Measurements from ENCODE around the gene RPTOR. TPM values are rescaled to one million over a fixed set of nuclear protein-coding genes. Genes with fewer than 3 reads are reported as not detected.

RPTOR gene
- total RNA-seq, 1 experiment from 2014 or later, result 46.2 TPM

DNA sequence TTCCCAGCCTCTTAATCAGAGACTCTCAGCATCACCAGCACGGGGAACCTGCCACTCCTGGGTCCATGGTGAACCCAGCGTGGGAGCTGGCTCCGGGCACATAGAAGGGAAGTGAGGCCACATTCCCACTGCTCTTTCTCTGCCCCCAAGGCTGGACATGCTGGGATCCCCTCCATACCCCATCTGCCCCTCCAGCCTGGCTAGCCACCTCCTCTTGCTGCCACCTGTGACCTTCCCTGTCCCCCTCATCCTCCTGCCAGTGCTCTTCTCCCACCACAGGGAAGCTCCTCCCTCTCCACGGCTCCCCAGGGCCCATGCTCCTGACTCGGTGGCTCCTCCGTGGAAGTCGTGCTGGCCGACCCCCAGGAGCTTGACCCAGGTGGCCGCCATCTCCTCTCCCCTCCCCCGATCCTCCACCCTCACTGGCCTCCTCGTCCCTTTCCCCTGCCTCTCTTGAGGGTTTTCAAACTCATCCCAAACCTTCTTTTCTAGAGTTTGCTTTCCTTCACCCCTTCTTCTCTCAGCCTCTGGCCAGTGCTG lies 307.9 kb downstream of the RPTOR start:
- H3K9me3 ChIP-seq (ENCODE audit: low read length), result no peaks in the 10 kb centered on the region
- no peak overlapping the region for H3K4me2 ChIP-seq (ENCODE audit: low read length)
- no peaks in the 10 kb centered on the region for H3K9me2 ChIP-seq (replicated peaks; ENCODE audit: low read length)
- H4K20me1 ChIP-seq (ENCODE audit: low read length), result no peaks in the 10 kb centered on the region
- no peaks in the 10 kb centered on the region for H3K79me2 ChIP-seq (ENCODE audit: low read length)
- TF ChIP-seq, protein P1, sequence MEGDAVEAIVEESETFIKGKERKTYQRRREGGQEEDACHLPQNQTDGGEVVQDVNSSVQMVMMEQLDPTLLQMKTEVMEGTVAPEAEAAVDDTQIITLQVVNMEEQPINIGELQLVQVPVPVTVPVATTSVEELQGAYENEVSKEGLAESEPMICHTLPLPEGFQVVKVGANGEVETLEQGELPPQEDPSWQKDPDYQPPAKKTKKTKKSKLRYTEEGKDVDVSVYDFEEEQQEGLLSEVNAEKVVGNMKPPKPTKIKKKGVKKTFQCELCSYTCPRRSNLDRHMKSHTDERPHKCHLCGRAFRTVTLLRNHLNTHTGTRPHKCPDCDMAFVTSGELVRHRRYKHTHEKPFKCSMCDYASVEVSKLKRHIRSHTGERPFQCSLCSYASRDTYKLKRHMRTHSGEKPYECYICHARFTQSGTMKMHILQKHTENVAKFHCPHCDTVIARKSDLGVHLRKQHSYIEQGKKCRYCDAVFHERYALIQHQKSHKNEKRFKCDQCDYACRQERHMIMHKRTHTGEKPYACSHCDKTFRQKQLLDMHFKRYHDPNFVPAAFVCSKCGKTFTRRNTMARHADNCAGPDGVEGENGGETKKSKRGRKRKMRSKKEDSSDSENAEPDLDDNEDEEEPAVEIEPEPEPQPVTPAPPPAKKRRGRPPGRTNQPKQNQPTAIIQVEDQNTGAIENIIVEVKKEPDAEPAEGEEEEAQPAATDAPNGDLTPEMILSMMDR (conservative IDR thresholded peaks at IDR 0.05; ENCODE audit: low read depth, low read length), result no peak
- no peak for TF ChIP-seq EZH2 (IDR thresholded peaks at IDR 0.05; ENCODE audit: low read length, unreplicated experiment)
- no peak for TF ChIP-seq EZH2phosphoT487 (IDR thresholded peaks at IDR 0.05; ENCODE audit: borderline replicate concordance, low read length)
- H3K9ac ChIP-seq (ENCODE audit: low read length), result no peak overlapping the region
- H3F3A ChIP-seq (ENCODE audit: low read length, unreplicated experiment), result no peaks in the 10 kb centered on the region
- POLR2A ChIA-PET (ENCODE audit: unreplicated experiment), result no interaction called here
- intact Hi-C loops (cut with micrococcal nuclease), result no loop called here
- CTCF ChIA-PET, result no interaction called here
- 0 out of 2 replicates have a peak, but pooled peaks cover 2% of the 10 kb centered on the region for H3K36me3 ChIP-seq (ENCODE audit: low read depth, low read length)
- H3K4me3 ChIP-seq (ENCODE audit: low read length), result no peak overlapping the region
- peaks cover 28% of the 10 kb centered on the region for H3K4me1 ChIP-seq (ENCODE audit: insufficient read depth, low read length)
- no peak for ATAC-seq
- H3K27me3 ChIP-seq (ENCODE audit: low read length), result no peaks in the 10 kb centered on the region
- H2AFZ ChIP-seq (ENCODE audit: low read length), result no peak overlapping the region
- no peak for DNase-seq
- BruUV-seq (replicated peaks), result no TSS peak
- H3K27ac ChIP-seq (ENCODE audit: low read length), result no peak overlapping the region

DNA sequence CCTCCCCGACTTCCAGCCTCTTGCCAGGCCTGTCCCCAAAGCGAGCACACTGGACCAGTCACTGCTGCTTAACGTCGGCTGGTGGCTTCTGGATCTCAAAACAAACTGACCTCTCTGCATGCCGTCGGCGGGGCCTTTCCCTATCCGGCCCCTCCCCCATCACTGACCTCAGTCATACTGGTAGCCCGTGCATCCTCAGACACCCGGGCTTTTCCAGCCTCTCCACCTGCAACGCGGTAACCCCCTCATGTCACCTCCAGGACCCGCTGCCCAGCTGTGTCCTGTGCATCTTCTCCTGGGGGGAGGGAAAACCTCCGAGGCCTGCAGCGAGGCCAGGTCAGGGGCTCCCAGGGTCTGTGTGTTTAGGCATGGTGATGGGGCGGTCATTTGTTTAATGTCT lies 308.4 kb downstream of the RPTOR start:
- BruUV-seq (replicated peaks), result no TSS peak
- CTCF ChIA-PET, result no interaction called here

DNA sequence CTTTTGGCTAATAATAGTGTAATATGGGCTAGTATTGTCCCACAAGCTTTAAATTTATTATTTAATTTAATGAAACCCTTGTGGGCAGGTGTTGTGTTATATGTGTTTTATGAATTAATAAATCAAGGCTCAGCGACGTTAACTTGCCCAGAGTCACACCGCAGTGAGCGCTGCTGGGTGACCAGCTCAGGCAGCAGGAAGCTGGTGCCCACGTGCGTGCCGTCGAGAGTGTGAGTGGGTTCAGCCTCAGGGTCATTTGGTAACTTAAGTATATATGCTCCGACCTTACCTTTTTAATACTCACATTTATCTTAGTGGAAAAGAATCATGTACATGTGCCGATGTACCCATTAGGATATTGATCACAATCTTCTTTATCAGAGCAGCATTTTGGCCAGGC lies 309.6 kb downstream of the RPTOR start:
- CTCF ChIA-PET, result no interaction called here
- ATAC-seq, result no peak

More for the DNA sequence above, 308.4 kb downstream of the RPTOR start:
- Histone ChIP-seq H4K20me1 (ENCODE audit: low read length) (no peaks in the 10 kb centered on the region), H2AFZ (ENCODE audit: low read length) (no peak overlapping the region), H3K9me3 (ENCODE audit: low read length) (no peaks in the 10 kb centered on the region), H3K4me2 (ENCODE audit: low read length) (no peak overlapping the region), H3K4me1 (ENCODE audit: insufficient read depth, low read length) (peaks cover 30% of the 10 kb centered on the region), H3K36me3 (ENCODE audit: low read depth, low read length) (0 out of 2 replicates have a peak, but pooled peaks cover 2% of the 10 kb centered on the region), H3F3A (ENCODE audit: low read length, unreplicated experiment) (no peaks in the 10 kb centered on the region), H3K9ac (ENCODE audit: low read length) (no peak overlapping the region), H3K4me3 (ENCODE audit: low read length) (no peak overlapping the region), H3K79me2 (ENCODE audit: low read length) (no peaks in the 10 kb centered on the region), H3K9me2 (replicated peaks; ENCODE audit: low read length) (no peaks in the 10 kb centered on the region), H3K27ac (ENCODE audit: low read length) (no peak overlapping the region), H3K27me3 (ENCODE audit: low read length) (no peaks in the 10 kb centered on the region)
- POLR2A ChIA-PET (ENCODE audit: unreplicated experiment), result no interaction called here
- ATAC-seq, result no peak
- intact Hi-C loops (cut with micrococcal nuclease), result no loop called here
- TF ChIP-seq, protein P1 (conservative IDR thresholded peaks at IDR 0.05; ENCODE audit: low read depth, low read length), result no peak
- DNase-seq, result no peak

More for the DNA sequence above, 309.6 kb downstream of the RPTOR start:
- Histone ChIP-seq H2AFZ (ENCODE audit: low read length) (no peak overlapping the region), H3K4me2 (ENCODE audit: low read length) (no peak overlapping the region), H3K9me3 (ENCODE audit: low read length) (no peaks in the 10 kb centered on the region), H3K4me1 (ENCODE audit: insufficient read depth, low read length) (peaks cover 40% of the 10 kb centered on the region), H3K9me2 (replicated peaks; ENCODE audit: low read length) (no peaks in the 10 kb centered on the region), H3F3A (ENCODE audit: low read length, unreplicated experiment) (no peaks in the 10 kb centered on the region), H4K20me1 (ENCODE audit: low read length) (no peaks in the 10 kb centered on the region), H3K36me3 (ENCODE audit: low read depth, low read length) (0 out of 2 replicates have a peak, but pooled peaks cover 2% of the 10 kb centered on the region), H3K27me3 (ENCODE audit: low read length) (no peaks in the 10 kb centered on the region), H3K9ac (ENCODE audit: low read length) (no peak overlapping the region; the same call in 1 of the 2 replicates), H3K4me3 (ENCODE audit: low read length) (no peak overlapping the region), H3K79me2 (ENCODE audit: low read length) (no peaks in the 10 kb centered on the region), H3K27ac (ENCODE audit: low read length) (peak overlapping the region; percentile 100)
- no TSS peak for BruUV-seq (replicated peaks)
- intact Hi-C loops (cut with micrococcal nuclease), result no loop called here
- TF ChIP-seq EZH2phosphoT487 (IDR thresholded peaks at IDR 0.05; ENCODE audit: borderline replicate concordance, low read length) (no peak), EZH2 (IDR thresholded peaks at IDR 0.05; ENCODE audit: low read length, unreplicated experiment) (no peak)
- TF ChIP-seq, protein P1 (conservative IDR thresholded peaks at IDR 0.05; ENCODE audit: low read depth, low read length), result no peak
- DNase-seq, result no peak
- POLR2A ChIA-PET (ENCODE audit: unreplicated experiment), result no interaction called here
